ENCODE results near the gene BLOC1S4. TPM values are rescaled to one million over a fixed set of nuclear protein-coding genes. Genes with fewer than 3 reads are reported as not detected.

BLOC1S4 gene
- total RNA-seq, 1 donor from 2014 or later: 20.9 TPM

DNA sequence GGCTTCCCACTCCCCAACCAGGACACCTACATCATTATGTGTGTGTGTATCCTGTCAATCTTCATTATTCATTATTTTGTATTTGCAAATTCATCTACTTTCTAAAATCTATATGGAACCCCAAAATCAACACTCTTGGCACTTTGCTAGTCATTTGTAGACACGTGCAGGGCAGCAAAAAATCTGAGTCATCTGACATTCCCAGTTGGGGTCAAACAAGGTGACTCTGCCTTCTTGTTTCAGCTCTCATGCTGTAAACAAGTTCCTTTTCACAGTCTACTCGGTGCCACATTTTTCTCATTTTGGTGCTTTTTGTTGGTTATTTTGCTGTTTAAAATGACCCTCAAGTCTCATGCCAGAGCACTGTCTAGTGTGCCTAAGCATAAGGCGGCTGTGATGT, 12.2 kb upstream of the BLOC1S4 start:
- TF ChIP-seq, protein P1, sequence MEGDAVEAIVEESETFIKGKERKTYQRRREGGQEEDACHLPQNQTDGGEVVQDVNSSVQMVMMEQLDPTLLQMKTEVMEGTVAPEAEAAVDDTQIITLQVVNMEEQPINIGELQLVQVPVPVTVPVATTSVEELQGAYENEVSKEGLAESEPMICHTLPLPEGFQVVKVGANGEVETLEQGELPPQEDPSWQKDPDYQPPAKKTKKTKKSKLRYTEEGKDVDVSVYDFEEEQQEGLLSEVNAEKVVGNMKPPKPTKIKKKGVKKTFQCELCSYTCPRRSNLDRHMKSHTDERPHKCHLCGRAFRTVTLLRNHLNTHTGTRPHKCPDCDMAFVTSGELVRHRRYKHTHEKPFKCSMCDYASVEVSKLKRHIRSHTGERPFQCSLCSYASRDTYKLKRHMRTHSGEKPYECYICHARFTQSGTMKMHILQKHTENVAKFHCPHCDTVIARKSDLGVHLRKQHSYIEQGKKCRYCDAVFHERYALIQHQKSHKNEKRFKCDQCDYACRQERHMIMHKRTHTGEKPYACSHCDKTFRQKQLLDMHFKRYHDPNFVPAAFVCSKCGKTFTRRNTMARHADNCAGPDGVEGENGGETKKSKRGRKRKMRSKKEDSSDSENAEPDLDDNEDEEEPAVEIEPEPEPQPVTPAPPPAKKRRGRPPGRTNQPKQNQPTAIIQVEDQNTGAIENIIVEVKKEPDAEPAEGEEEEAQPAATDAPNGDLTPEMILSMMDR (IDR thresholded peaks at IDR 0.05; ENCODE audit: unreplicated experiment): no peak
- DNase-seq (ENCODE audit: low spot score): no peak

DNA sequence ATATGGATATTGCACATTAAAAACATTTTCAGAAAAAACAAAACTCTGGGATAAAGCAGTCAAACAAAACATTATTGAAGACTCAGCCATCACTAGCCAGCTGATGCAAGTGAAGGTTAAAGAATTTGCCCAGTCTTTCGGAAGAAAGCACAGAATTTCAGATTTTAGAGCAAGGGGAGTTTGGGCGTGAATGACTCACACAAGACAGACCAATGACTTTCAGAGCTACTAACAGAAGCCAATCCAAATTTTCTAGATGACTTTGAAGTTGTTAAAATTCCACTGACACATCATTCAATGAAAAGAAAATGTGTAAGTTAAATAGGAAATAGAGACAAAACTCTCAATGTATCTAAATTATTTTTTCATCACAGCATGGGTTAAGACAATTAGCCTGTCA, 10.3 kb upstream of the BLOC1S4 start:
- H3K27ac Mint-ChIP-seq (ENCODE audit: unreplicated experiment): no peak overlapping the region
- DNase-seq (ENCODE audit: low spot score): no peak
- no peak overlapping the region for H3K4me3 Mint-ChIP-seq (ENCODE audit: unreplicated experiment)
- H3K9me3 Mint-ChIP-seq (ENCODE audit: unreplicated experiment): peaks cover 5% of the 10 kb centered on the region
- H3K27me3 Mint-ChIP-seq (ENCODE audit: unreplicated experiment): peaks cover 5% of the 10 kb centered on the region
- TF ChIP-seq, protein P1 (IDR thresholded peaks at IDR 0.05; ENCODE audit: unreplicated experiment): no peak
- peaks cover 29% of the 10 kb centered on the region for H3K4me1 Mint-ChIP-seq (ENCODE audit: unreplicated experiment)
- peaks cover 28% of the 10 kb centered on the region for H3K36me3 Mint-ChIP-seq (ENCODE audit: low read depth, unreplicated experiment)

More for the DNA sequence above, 12.2 kb upstream of the BLOC1S4 start:
- Mint-ChIP-seq H3K9me3 (ENCODE audit: unreplicated experiment) (peaks cover 5% of the 10 kb centered on the region), H3K27me3 (ENCODE audit: unreplicated experiment) (peaks cover 3% of the 10 kb centered on the region), H3K27ac (ENCODE audit: unreplicated experiment) (no peak overlapping the region), H3K4me1 (ENCODE audit: unreplicated experiment) (peaks cover 27% of the 10 kb centered on the region), H3K36me3 (ENCODE audit: low read depth, unreplicated experiment) (peaks cover 28% of the 10 kb centered on the region), H3K4me3 (ENCODE audit: unreplicated experiment) (peak overlapping the region; percentile 75)

DNA sequence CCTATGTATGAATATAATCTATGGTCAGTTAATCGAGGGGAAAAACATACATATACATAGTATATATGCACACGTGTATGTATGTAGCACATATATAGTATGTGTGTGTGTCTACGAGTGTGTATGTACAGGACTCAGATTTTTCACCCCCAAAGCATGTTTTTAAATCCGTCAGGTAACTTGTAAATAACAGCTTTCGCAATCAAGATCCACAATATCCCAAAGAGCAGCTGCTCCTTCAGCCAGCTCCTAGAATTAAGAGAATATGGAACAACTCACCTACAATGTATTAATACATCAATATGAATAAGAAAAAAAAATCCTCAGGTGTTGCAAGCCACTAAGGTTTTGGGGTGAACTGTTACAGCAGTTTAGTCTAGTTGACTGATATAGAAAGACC, 9.8 kb upstream of the BLOC1S4 start:
- TF ChIP-seq, protein P1 (IDR thresholded peaks at IDR 0.05; ENCODE audit: unreplicated experiment): no peak
- Mint-ChIP-seq H3K27me3 (ENCODE audit: unreplicated experiment) (peaks cover 5% of the 10 kb centered on the region), H3K4me3 (ENCODE audit: unreplicated experiment) (no peak overlapping the region), H3K36me3 (ENCODE audit: low read depth, unreplicated experiment) (peaks cover 28% of the 10 kb centered on the region), H3K4me1 (ENCODE audit: unreplicated experiment) (peaks cover 29% of the 10 kb centered on the region), H3K27ac (ENCODE audit: unreplicated experiment) (no peak overlapping the region), H3K9me3 (ENCODE audit: unreplicated experiment) (peaks cover 5% of the 10 kb centered on the region)
- no peak for DNase-seq (ENCODE audit: low spot score)

DNA sequence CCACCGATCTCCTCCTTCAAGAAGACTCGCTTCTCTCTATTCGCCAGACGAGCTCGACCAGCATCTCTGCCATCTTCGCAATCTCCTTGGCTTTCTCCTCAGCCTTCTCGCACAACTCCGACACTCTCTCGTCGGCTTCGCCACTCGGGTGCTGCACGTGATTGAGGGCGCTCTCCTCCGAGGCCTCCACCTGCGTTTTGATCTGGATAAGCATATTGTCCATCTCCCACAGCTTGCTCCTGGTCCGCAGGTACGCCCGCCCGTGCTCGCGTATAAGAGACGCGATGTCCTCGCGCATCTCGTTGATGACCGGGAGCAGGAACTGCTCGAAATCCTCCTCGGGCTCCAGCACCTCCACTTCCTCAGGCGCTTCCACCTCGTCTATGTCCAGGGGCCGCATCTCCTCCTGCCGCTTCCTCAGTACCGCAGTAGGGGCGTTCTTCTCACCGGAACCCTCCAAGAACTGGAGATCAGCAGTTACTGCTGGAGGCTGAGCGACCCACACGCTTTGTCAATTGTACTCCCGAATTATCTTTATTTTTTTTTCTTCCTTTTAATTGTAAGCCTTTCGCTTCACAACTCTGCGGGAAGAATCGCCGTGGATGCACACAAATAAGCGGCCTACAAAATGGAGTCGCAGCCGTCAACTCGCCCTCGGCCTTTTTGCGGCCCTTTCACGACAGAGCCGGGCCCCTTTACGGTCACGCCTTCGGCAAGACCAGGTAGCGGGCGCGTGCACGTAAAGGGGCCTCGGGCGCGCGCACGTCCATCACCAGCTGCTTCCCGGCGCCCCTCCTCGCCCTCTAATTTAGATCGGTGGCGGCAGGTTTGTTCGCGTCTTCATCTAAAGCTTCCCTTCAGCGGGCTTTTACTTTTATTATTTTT, 6.5 kb upstream of the BLOC1S4 start, which contains the start of gene MRFAP1L1:
Gene MRFAP1L1, minus strand, starts transcription at position 636 of the 885 bp plus-strand sequence. Its CDS starts 236 bp downstream, at position 400.
- Mint-ChIP-seq H3K27ac (ENCODE audit: unreplicated experiment) (peak within 1 kb of the TSS; percentile 82), H3K36me3 (ENCODE audit: low read depth, unreplicated experiment) (peaks cover 11% of the 10 kb centered on the region), H3K4me1 (ENCODE audit: unreplicated experiment) (peaks cover 29% of the 10 kb centered on the region), H3K4me3 (ENCODE audit: unreplicated experiment) (peak within 1 kb of the TSS; percentile 100), H3K9me3 (ENCODE audit: unreplicated experiment) (no peaks in the 10 kb centered on the region), H3K27me3 (ENCODE audit: unreplicated experiment) (peaks cover 1% of the 10 kb centered on the region)
- peak; percentile 97 for DNase-seq (ENCODE audit: low spot score)
- TF ChIP-seq, protein P1 (IDR thresholded peaks at IDR 0.05; ENCODE audit: unreplicated experiment): no peak

DNA sequence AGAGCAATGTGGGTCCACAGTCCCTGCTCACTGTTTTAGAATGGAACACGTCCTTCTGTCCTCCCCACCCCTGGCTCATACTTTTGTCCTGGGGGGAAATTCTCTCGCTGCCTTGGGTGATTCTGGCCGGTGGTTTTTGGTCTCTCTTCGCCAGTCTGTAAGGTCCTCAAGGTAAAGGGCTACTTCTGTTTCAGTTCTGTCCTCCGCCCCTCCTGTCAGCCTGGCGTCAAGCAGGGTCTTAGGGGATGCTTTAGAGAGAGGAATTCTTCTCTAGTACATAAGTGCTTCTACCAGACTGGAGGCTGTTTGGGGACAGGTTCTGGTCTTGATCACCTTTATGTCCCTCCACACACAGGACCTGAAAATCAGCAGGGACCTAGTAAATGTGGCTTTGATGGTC, 5.7 kb upstream of the BLOC1S4 start:
- peaks cover 7% of the 10 kb centered on the region for H3K36me3 Mint-ChIP-seq (ENCODE audit: low read depth, unreplicated experiment)
- H3K27me3 Mint-ChIP-seq (ENCODE audit: unreplicated experiment): peaks cover 3% of the 10 kb centered on the region
- no peak overlapping the region for H3K27ac Mint-ChIP-seq (ENCODE audit: unreplicated experiment)
- H3K9me3 Mint-ChIP-seq (ENCODE audit: unreplicated experiment): no peaks in the 10 kb centered on the region
- TF ChIP-seq, protein P1 (IDR thresholded peaks at IDR 0.05; ENCODE audit: unreplicated experiment): no peak
- peaks cover 29% of the 10 kb centered on the region for H3K4me1 Mint-ChIP-seq (ENCODE audit: unreplicated experiment)
- H3K4me3 Mint-ChIP-seq (ENCODE audit: unreplicated experiment): peak overlapping the region; percentile 100
- no peak for DNase-seq (ENCODE audit: low spot score)
